Spleen (tissue), 11 donors: ENCODE measurements around the gene TTLL1. TPM values are rescaled to one million over a fixed set of nuclear protein-coding genes. Genes with fewer than 3 reads are reported as not detected.

ENCODE experiments used
- DNase-seq: peaks from one replicate; pipeline ENCODE4 v3.0.0-alpha.2; 2020
- H3K27ac ChIP-seq, 8 donors: fragments of 200-600 bp; sonication (generic) in 7 of 8; 1 replicate in 4 of 8; 2 replicates in 4 of 8; pipeline versions ENCODE4 v1.5.0 to v1.8.0; 2016 to 2021; ENCODE audit warnings: inconsistent platforms in 4 of 8, mild to moderate bottlenecking in 4 of 8, moderate library complexity in 1 of 8
- H3K27me3 ChIP-seq, 7 donors: fragments of 200-600 bp; sonication (generic) in 6 of 7; replicated peaks in 1 of 7; 1 replicate in 4 of 7; 2 replicates in 3 of 7; pipeline versions ENCODE4 v1.5.0 to v1.8.0; 2016 to 2021; ENCODE audit warnings: inconsistent platforms in 3 of 7, mild to moderate bottlenecking in 1 of 7
- H3K36me3 ChIP-seq, 6 donors: fragments of 200-600 bp; sonication (generic) in 5 of 6; 1 replicate in 4 of 6; 2 replicates in 2 of 6; pipeline versions ENCODE4 v1.5.0 to v1.8.0; 2016 to 2021; ENCODE audit warnings: inconsistent platforms in 2 of 6
- H3K4me1 ChIP-seq, 6 donors: fragments of 200-600 bp; sonication (generic) in 5 of 6; 1 replicate in 3 of 6; 2 replicates in 3 of 6; pipeline versions ENCODE4 v1.5.0 to v1.8.0; 2016 to 2021; ENCODE audit warnings: inconsistent platforms in 3 of 6
- H3K4me3 ChIP-seq, 8 donors: fragments of 200-600 bp; sonication (generic) in 7 of 8; 1 replicate in 4 of 8; 2 replicates in 4 of 8; pipeline versions ENCODE4 v1.5.0 to v1.8.0; 2016 to 2021; ENCODE audit warnings: inconsistent platforms in 4 of 8, mild to moderate bottlenecking in 4 of 8, moderate library complexity in 2 of 8
- H3K9me3 ChIP-seq, 8 donors: fragments of 200-600 bp; sonication (generic) in 7 of 8; 1 replicate in 4 of 8; 2 replicates in 4 of 8; pipeline versions ENCODE4 v1.5.0 to v1.8.0; 2016 to 2021; ENCODE audit warnings: inconsistent platforms in 4 of 8
- POLR2A ChIP-seq, 3 donors: fragments of 450-650 bp; IDR thresholded peaks; one replicate each; pipeline ENCODE4 v1.5.1; 2017; ENCODE audit warnings: antibody characterized with exemption in 3 of 3, mild to moderate bottlenecking in 1 of 3
- POLR2AphosphoS5 ChIP-seq, 3 donors: sonication (generic); formaldehyde crosslinking; IDR thresholded peaks; one replicate each; pipeline ENCODE4 v1.5.1; 2017; ENCODE audit warnings: antibody characterized with exemption in 3 of 3
- WGBS, 5 donors: extraction: QIAGEN DNeasy Blood & Tissue Kit in 3 of 5; methylation state at CpG; one replicate each; pipeline versions ENCODE4 v1.1.5 to v1.1.7; 2013 to 2018; 5-methylcytosine and 5-hydroxymethylcytosine counted together
- intact Hi-C: fragments of 100-400 bp; cut with DNase I; formaldehyde crosslinking; loops from one replicate; pipeline ENCODE4 v1.15.0; 2023; ENCODE audit warnings: low total_unique reads
- polyA plus RNA-seq, 3 donors: library from polyadenylated mRNA; stranded (reverse); fragments of 200-250 nt; gene quantifications; one replicate each; pipeline ENCODE4 v1.2.1, GENCODE V29; 2013
- total RNA-seq, 7 donors: library from RNA; depleted of rRNA in 3 of 7; stranded (reverse); fragments of >200 nt in 3 of 7; fragmentation: NEBNext Ultra II Directional in 4 of 7; extraction: Animal tissue kit (Norgen Biotek cat#: 25700) in 4 of 7; gene quantifications; one replicate each; pipeline versions ENCODE4 v1.1.0 to v1.2.1, GENCODE V29; 2016 to 2021
- TF ChIP-seq, protein P1 (sequence below), 11 experiments: fragments of 200-600 bp in 7 of 11; fragments of 450-650 bp in 4 of 11; sonication (generic) in 4 of 11; IDR thresholded peaks in 8 of 11; conservative IDR thresholded peaks in 3 of 11; 1 replicate in 7 of 11; 2 replicates in 4 of 11; pipeline versions ENCODE4 v1.4.0 to v1.8.0; 2016 to 2021; ENCODE audit warnings: antibody characterized with exemption in 11 of 11, inconsistent platforms in 4 of 11, mild to moderate bottlenecking in 1 of 11
- donor health status: healthy with polysubstance abuse.
- donor health status: DM: no; HTN: no; CAD: no; lungs with moderate emphysema.
- donor health status: DM: no; HTN: no; CAD: no.
- donor health status: Bipolar disorder and iron deficiency.
- donor health status: healthy.
- donor health status: DM: no; HTN: no; CAD: no.
- donor health status: DM: yes; HTN: yes; CAD: no.

The TTLL1 gene
- total and polyA plus RNA-seq, 10 donors: 2.8 to 5.6 (median 3.6) TPM

DNA sequence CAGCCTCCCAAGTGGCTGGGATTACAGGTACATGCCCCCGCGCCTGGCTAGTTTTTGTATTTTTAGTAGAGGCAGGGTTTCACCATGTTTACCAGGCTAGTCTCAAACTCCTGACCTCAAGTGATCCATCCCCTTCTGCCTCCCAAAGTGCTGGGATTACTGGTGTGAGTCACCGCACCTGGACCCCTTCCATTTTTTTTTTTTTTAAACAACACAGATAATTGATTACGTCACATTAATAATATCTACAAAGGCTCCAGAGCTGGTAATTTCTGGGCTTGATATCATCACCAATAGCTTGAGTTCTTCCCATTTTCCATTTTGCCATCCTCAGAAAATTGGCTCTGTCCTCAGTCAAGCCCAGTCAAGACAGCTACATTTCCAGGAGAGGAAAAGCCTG, 7.2 kb downstream of the TTLL1 start:
- Histone ChIP-seq H3K4me3 (no peak overlapping the region), H3K27me3 (no peaks in the 10 kb centered on the region), H3K27ac (no peak overlapping the region), H3K36me3 (no peaks in the 10 kb centered on the region), H3K4me1 (no peaks in the 10 kb centered on the region), H3K9me3 (no peaks in the 10 kb centered on the region)
- intact Hi-C loops: no loop called here
- no peak for DNase-seq
- 95 to 98% (median 96%) methylated on average over 4 of the region's 4 CpGs for WGBS, 5 donors
- TF ChIP-seq POLR2A (IDR thresholded peaks at IDR 0.05) (no peak), POLR2AphosphoS5 (IDR thresholded peaks at IDR 0.05) (no peak)
- TF ChIP-seq, protein P1, sequence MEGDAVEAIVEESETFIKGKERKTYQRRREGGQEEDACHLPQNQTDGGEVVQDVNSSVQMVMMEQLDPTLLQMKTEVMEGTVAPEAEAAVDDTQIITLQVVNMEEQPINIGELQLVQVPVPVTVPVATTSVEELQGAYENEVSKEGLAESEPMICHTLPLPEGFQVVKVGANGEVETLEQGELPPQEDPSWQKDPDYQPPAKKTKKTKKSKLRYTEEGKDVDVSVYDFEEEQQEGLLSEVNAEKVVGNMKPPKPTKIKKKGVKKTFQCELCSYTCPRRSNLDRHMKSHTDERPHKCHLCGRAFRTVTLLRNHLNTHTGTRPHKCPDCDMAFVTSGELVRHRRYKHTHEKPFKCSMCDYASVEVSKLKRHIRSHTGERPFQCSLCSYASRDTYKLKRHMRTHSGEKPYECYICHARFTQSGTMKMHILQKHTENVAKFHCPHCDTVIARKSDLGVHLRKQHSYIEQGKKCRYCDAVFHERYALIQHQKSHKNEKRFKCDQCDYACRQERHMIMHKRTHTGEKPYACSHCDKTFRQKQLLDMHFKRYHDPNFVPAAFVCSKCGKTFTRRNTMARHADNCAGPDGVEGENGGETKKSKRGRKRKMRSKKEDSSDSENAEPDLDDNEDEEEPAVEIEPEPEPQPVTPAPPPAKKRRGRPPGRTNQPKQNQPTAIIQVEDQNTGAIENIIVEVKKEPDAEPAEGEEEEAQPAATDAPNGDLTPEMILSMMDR (IDR thresholded peaks at IDR 0.05 in 8 of 11, conservative IDR thresholded peaks at IDR 0.05 in 3 of 11): no peak

DNA sequence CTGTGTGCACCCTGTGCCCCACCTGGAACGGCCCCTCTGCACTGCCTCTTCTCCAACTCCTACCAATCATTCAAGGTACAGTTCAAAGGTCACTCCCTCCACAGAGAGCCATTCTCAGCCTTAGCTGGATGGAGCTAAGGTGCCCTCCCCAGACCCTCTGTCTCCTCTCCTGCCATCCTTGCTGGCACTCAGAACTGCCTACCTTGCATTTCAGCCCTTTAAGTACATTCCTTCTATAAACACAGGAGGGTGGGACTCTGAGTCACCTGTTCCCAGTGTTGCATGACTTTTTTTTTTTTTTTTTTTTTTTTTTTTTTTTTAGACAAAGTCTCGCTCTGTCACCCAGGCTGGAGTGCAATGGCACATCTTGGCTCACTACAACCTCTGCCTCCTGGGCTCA, 8.6 kb downstream of the TTLL1 start:
- 79 to 100% (median 86%) methylated on average over 2 of the region's 2 CpGs for WGBS, 5 donors
- H3K27me3 ChIP-seq: no peaks in the 10 kb centered on the region
- H3K9me3 ChIP-seq: no peaks in the 10 kb centered on the region
- H3K4me1 ChIP-seq: no peaks in the 10 kb centered on the region
- intact Hi-C loops: no loop called here
- H3K4me3 ChIP-seq: no peak overlapping the region
- H3K27ac ChIP-seq: no peak overlapping the region
- H3K36me3 ChIP-seq: no peaks in the 10 kb centered on the region
- TF ChIP-seq POLR2AphosphoS5 (IDR thresholded peaks at IDR 0.05) (no peak), POLR2A (IDR thresholded peaks at IDR 0.05) (no peak)
- TF ChIP-seq, protein P1 (IDR thresholded peaks at IDR 0.05 in 8 of 11, conservative IDR thresholded peaks at IDR 0.05 in 3 of 11): no peak
- no peak for DNase-seq

DNA sequence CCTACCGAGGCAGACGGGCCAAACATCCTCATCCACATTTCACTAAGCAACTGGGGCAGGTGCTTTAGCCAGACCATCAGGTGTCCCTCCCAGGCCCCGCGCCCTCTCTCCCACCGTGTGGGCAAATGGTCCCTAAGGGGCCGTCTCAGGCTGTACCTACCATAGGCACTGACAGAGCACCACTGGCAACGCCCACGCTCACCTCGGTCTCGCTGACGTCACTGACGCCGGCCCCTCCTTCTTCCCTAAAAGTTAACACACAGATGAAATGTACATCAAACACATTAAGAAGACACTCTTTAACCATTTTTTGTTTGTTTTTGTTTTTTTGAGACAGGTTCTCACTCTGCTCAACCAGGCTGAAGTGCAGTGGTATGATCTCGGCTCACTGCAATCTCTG, 9.4 kb downstream of the TTLL1 start:
- no peaks in the 10 kb centered on the region for H3K4me1 ChIP-seq
- no peak overlapping the region for H3K4me3 ChIP-seq
- no peak overlapping the region for H3K27ac ChIP-seq
- intact Hi-C loops: no loop called here
- TF ChIP-seq POLR2A (IDR thresholded peaks at IDR 0.05) (no peak), POLR2AphosphoS5 (IDR thresholded peaks at IDR 0.05) (no peak)
- TF ChIP-seq, protein P1 (IDR thresholded peaks at IDR 0.05 in 8 of 11, conservative IDR thresholded peaks at IDR 0.05 in 3 of 11): no peak
- H3K27me3 ChIP-seq: no peaks in the 10 kb centered on the region
- H3K36me3 ChIP-seq: peaks cover 0 to 8% (median 2%) of the 10 kb centered on the region in 6 donors
- WGBS, 5 donors: 89 to 97% (median 92%) methylated on average over 14 of the region's 14 CpGs
- H3K9me3 ChIP-seq: no peaks in the 10 kb centered on the region
- no peak for DNase-seq

DNA sequence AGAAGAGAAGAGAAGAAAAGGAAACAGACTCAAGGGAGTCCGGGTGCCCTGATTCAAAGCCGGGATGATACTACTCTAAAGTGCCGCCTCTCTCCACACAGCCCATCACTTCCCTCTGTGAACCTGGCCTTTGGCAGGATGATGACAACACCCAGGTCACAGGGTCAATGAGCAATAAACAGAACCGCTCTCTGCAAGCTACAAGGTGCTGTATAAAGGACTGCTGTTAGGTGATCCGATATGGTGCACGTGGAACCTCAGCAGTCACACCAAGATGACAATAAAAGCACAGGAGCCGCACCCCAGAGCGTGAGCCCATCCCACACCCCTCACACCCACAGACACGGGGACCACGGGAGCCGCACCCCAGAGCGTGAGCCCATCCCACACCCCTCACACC, 10.7 kb downstream of the TTLL1 start:
- H3K4me3 ChIP-seq: no peak overlapping the region
- 82 to 90% (median 86%) methylated on average over 7 to 12 of the region's 12 CpGs for WGBS, 5 donors
- H3K27ac ChIP-seq: no peak overlapping the region
- no peaks in the 10 kb centered on the region for H3K27me3 ChIP-seq
- TF ChIP-seq POLR2AphosphoS5 (IDR thresholded peaks at IDR 0.05): no peak
- TF ChIP-seq, protein P1 (IDR thresholded peaks at IDR 0.05 in 8 of 11, conservative IDR thresholded peaks at IDR 0.05 in 3 of 11): no peak
- TF ChIP-seq POLR2A (IDR thresholded peaks at IDR 0.05): no peak
- no peaks in the 10 kb centered on the region for H3K9me3 ChIP-seq
- no peak for DNase-seq
- no peaks in the 10 kb centered on the region for H3K4me1 ChIP-seq
- intact Hi-C loops: no loop called here
- H3K36me3 ChIP-seq: peaks cover 0 to 12% (median 3%) of the 10 kb centered on the region in 6 donors
